Kidney tubule cell (primary cell): ENCODE measurements around the gene ARMC2.
"Not testable (repeated sequence)": the region's sequence is repeated elsewhere in the genome, so short reads cannot be mapped to it uniquely, and the experiment has no call there.

Experiments
- DNase-seq: peaks from one replicate; pipeline ENCODE4 v3.0.0-alpha.2; 2018; ENCODE audit warnings: low spot score

The ARMC2 gene

DNA sequence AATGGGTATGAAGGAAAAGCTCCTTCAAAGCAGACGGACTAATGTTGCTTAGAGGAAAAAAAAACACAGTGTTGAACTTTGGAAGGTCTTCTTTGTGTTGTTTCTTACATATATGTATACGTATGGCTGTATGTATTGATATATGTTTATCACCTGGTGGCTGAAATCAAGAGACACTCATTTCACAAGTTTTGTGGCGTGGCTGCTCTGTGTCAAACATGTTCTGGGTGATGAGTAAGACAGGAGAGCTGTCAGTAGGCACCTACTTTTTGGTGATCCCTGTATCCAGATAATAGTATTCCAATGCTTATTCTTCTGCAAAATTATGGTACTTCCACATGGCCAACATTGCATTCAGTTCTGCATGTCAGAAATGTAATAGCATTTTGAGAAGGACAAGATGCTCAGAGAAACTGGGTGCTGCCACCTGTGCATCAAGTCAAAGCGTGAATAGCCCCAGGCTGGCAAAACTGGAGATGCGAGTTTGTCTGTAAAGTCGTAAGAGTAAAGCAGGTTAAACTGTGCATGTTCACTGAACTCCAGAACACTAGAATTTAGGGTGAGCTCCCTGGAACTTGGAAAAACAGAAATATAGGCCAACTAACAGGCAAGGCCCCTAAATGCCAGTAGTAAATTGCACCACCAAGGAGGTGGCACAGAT, 67.9 kb downstream of the ARMC2 start:
- DNase-seq = no peak

GRCh38 chr6:108920751-108921150, 72.5 kb downstream of the ARMC2 start:
- DNase-seq = no peak

DNA sequence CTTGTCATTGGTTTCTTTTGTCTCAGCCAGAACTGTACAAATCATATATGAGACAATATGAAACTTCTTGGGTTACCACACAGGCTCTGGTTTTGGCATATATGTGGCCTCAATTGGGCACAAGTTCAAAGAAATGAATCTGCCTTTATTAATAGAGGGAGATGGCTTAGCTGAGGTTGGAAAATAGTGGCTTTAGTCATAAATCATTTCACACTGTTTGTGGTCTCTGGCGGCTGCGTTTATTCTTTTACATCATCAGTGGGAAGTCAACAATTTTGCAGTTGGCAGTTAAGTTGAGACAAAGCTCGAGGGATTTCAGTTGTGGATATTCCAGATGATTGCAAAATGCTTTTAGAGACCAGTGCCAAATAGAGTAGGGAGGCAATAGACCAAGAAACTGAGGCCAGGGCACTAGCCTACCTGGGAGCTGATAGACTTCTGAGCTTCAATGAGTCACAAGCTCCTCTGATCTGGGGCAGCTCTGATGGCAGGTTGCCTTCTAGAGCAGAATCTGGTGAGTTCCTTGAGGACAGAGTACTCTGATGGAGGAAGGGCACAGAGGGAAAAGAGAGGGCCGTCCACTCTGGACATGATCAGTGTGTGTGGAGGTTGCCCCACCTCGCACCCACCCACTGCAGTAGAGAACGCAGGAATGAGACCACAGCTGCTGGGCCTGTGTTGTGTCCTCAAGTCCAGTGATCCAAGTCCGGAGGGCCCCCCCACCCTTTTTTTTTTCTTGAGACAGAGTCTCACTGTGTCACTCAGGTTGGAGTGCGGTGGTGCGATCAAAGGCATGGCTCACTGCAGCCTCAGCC, 73.5 kb downstream of the ARMC2 start:
- no peak for DNase-seq

- DNase-seq = no peak
These were observed 74.3 kb downstream of the ARMC2 start for GRCh38 chr6:108922499-108922898.

GRCh38 chr6:108927927-108928326, 79.7 kb downstream of the ARMC2 start:
- no peak for DNase-seq

- DNase-seq = no peak
These were observed 80.4 kb downstream of the ARMC2 start for GRCh38 chr6:108928650-108929049.

- DNase-seq = not testable (repeated sequence)
These were observed 82.9 kb downstream of the ARMC2 start for GRCh38 chr6:108931090-108931489.

DNA sequence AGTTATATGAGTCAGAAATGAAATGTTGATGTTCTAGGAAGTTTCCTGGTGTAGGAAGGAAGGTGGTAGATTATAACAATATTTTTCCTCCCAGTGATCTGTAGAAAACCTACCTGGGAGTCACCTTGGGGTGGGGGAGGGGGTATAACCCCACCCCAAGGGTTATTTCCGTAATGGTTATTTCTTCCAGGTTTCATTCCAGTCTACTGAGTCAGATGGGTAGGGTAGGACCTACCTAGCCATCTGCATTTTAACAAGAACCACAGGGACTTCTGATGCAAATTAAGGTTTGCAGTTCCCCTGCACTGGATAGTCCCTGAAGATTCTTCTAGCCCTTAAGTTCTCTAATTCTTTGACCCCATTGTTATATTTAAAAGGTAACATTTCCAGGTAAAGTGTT, 88.9 kb downstream of the ARMC2 start:
- DNase-seq = peak; percentile 51

- no peak for DNase-seq
These were observed 92.5 kb downstream of the ARMC2 start for GRCh38 chr6:108940741-108941140.

- DNase-seq = no peak
These were observed 93.1 kb downstream of the ARMC2 start for GRCh38 chr6:108941281-108941680.

GRCh38 chr6:108941859-108942258, 93.6 kb downstream of the ARMC2 start:
- peak; percentile 57 for DNase-seq

GRCh38 chr6:108942556-108943492, 94.6 kb downstream of the ARMC2 start:
- DNase-seq = no peak

DNA sequence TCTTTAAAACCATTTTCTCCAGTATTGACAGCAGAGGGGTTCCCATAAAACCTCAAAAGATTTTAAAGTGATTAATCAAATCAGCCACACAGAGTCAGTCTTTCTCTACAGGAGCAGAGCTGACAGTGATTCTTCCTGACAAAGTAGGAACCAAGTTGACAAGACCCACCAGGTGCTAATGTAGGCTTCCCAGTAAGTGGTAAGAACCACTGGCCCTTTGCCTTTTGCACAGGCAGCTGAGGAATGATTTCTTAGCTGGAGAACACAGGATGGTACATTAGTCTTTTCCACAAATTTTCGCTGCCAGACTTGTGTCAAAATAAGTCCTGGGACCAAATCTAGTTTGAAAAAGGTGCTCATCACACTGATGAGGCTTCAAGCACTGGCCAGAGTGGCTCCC, 95.8 kb downstream of the ARMC2 start:
- no peak for DNase-seq

GRCh38 chr6:108944707-108945680, 96.8 kb downstream of the ARMC2 start:
- peak; percentile 77 for DNase-seq

DNA sequence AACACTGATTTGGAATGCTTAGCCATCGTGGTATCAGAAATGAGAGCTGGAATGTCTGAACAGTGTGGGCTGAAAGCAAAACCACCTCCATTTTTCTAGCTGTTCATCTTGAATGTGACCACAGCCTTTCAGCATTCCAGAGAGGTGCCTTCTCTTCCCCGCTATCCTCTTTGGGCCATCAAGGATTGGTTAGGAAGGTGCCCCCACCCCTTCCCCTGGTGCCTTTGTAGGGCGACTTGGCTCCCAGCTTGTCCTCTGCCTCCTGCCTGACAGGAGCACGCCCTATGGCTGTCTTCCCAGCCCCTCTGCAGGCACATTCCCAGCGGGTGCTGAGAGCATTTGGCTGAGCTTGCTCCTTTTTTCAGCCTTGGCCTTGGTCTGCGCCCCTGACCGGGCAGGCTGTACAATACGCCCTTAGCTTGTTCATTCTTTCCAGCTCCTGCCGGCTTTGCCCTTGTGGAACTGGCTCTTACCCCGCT, 97.5 kb downstream of the ARMC2 start:
- DNase-seq = peak; percentile 42

DNA sequence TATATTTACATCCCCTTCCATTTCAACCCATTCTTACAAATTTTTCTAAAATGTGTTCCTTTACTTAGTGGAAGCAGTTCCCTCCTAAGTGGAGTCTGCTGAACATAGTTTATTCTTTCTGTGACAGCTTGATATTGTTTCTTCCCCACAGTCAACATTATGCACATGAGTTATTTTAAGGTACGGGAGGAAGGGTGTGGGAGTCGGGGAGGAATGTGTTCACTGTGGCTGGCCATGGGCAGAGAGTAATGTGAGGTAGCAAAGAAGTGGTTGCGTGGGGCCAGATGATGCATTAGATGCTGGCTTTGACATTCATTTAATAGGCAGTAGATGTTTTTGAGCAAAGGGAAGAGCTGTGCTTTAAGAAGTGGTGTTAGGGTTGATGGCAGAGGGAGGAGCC, 98.5 kb downstream of the ARMC2 start:
- DNase-seq = peak; percentile 71

DNA sequence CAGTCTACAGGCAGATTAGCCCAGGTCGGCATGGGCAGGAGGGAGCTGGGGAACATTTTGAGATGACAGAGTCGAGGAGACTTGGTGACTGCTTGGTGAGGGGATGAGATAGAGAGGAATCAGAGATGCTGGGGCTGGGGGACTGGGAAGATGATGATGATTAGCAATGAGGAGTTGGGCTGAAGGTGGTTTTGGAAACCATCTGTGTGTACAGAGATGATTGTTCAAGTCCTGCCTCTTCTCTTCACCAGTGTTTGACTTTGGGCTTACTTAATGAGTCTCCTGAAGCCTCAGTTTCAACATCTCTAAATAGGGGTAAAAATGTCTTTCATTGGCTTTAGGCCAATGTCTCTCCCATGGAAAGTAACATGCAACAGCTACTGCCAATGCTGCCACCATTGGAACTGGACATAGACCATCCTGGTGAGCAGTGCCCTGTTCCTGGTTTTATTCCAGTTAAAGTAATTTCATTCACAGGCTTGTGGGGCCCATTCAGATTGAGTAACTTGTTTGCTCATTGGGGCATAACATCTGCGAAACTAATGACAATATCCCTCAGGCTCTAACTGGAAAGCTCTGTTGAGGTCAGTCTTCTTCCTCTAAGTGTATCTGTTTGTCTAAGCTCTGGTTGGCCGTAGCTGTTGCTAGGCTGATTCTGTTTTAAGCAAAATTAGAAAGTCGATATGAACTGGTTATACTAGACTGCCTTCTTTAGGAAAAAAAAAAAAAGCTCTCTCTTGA, 99.1 kb downstream of the ARMC2 start:
- peak; percentile 96 for DNase-seq

DNA sequence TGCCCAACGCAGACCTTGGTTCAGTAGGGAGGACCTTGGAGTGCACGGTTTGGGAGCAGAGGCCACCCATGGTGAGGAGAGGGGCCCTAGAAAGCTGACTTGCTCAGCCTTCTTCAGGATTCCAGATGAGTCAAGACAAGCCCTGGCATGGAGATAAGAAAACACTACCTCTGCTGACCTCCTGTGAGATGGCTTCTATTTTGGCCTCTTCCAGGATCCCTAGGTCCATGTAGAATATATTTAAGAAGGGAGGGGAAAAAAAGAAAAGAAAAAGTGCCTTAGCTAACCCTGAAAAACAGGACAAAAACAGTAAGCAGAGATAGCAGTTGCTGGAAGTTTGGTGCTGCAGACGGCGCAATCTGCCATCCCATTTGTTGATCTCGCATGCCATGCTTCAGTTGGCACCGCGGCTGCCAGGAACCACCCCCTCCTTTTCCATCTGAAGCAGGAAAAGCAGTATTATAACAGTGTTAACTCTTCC, 100.0 kb downstream of the ARMC2 start:
- DNase-seq = peak; percentile 78

- no peak for DNase-seq
These were observed 103.2 kb downstream of the ARMC2 start for GRCh38 chr6:108951351-108951953.
